HCT116 (cell line): ENCODE measurements around the gene VSTM2B. TPM values are rescaled to one million over a fixed set of nuclear protein-coding genes. Genes with fewer than 3 reads are reported as not detected.

ENCODE experiments used
- ATAC-seq: fragments of 200-7000 bp; cut with Tn5 transposase; 2 replicates; pipeline ENCODE4 v1.9.1; 2020; ENCODE audit warnings: mild to moderate bottlenecking, moderate library complexity
- BruUV-seq: library from RNA; stranded (reverse); fragments of 400-500 nt; replicated peaks from 2 replicates; lab custom pipeline; 2021; lab: Mats Ljungman, UMichigan
- CTCF ChIA-PET: fragments of 300-600 bp; sonication (Branson Sonifier 250); formaldehyde crosslinking; loops from one replicate; lab custom pipeline; 2021; ENCODE audit warnings: antibody characterized with exemption; lab: Charles Lee
- POLR2A ChIA-PET: fragments of 300-600, 350-600 bp; sonication (Branson Sonifier 250); formaldehyde crosslinking; loops from one replicate; lab custom pipeline; 2021; ENCODE audit warnings: antibody characterized with exemption; lab: Charles Lee
- RAD21 ChIA-PET, 2 experiments: fragments of 300-600 bp; sonication (Branson Sonifier 250); formaldehyde crosslinking; loops; one replicate each; lab custom pipeline; 2023; ENCODE audit warnings: low total read pairs in 2 of 2; ENCODE audit not compliant: uncharacterized antibody in 2 of 2, unreplicated experiment in 2 of 2, low non-redundant PET in 1 of 2; lab: Charles Lee
- DNase-seq: peaks from one replicate; pipeline ENCODE4 v3.0.0-alpha.2; 2010; ENCODE audit warnings: low read depth, low spot score
- H2AFZ ChIP-seq: fragments of 200-600 bp; shearing (Covaris generic), sonication (generic); 2 replicates; pipeline ENCODE4 v1.6.1; 2017; ENCODE audit warnings: low read depth, mixed run types, mixed read lengths, antibody characterized with exemption, low read length; ENCODE audit not compliant: poor library complexity, severe bottlenecking
- H3K27ac ChIP-seq: 2 replicates; pipeline ENCODE4 v1.5.1; 2012; ENCODE audit warnings: low read depth, low read length
- H3K27me3 ChIP-seq: fragments of 200-600 bp; sonication (generic); 2 replicates; pipeline ENCODE4 v1.6.1; 2016; ENCODE audit warnings: mixed run types, low read length, mixed read lengths; ENCODE audit not compliant: insufficient read depth
- H3K36me3 ChIP-seq, 2 experiments: fragments of 200-500 bp in 1 of 2; fragments of 200-600 bp in 1 of 2; sonication (Bioruptor generic) in 1 of 2; sonication (generic) in 1 of 2; 2 replicates each; pipeline versions ENCODE4 v1.5.1 to v1.6.1; 2014 to 2016; ENCODE audit warnings: low read length in 2 of 2, inconsistent platforms in 1 of 2, mixed read lengths in 1 of 2, mixed run types in 1 of 2; ENCODE audit not compliant: insufficient read depth in 2 of 2, control insufficient read depth in 1 of 2
- H3K4me1 ChIP-seq, 2 experiments: fragments of 200-600 bp in 1 of 2; sonication (generic) in 1 of 2; 2 replicates each; pipeline versions ENCODE4 v1.5.1 to v1.6.1; 2012 to 2017; ENCODE audit warnings: low read length in 2 of 2, inconsistent platforms in 1 of 2, mild to moderate bottlenecking in 1 of 2, mixed read lengths in 1 of 2, mixed run types in 1 of 2, moderate library complexity in 1 of 2; ENCODE audit not compliant: insufficient read depth in 2 of 2, control insufficient read depth in 1 of 2
- H3K4me2 ChIP-seq: fragments of 200-600 bp; sonication (generic); 2 replicates; pipeline ENCODE4 v1.6.1; 2017; ENCODE audit warnings: mixed run types, low read length, mixed read lengths
- H3K4me3 ChIP-seq, 2 experiments: fragments of 200-600 bp in 1 of 2; sonication (generic) in 1 of 2; replicated peaks in 1 of 2; 2 replicates each; pipeline ENCODE4 v1.5.1; 2011 to 2016; ENCODE audit warnings: low read length in 2 of 2, control low read depth in 1 of 2, low read depth in 1 of 2, mild to moderate bottlenecking in 1 of 2, mixed read lengths in 1 of 2, mixed run types in 1 of 2
- H3K79me2 ChIP-seq: fragments of 200-600 bp; sonication (generic); 2 replicates; pipeline ENCODE4 v1.6.1; 2017; ENCODE audit warnings: mild to moderate bottlenecking, mixed run types, low read length, moderate library complexity, mixed read lengths; ENCODE audit not compliant: insufficient read depth
- H3K9ac ChIP-seq: fragments of 200-600 bp; sonication (generic); 2 replicates; pipeline ENCODE4 v1.6.1; 2016; ENCODE audit warnings: low read length, mixed read lengths
- H3K9me2 ChIP-seq: fragments of 200-600 bp; sonication (generic), shearing (Covaris generic); 2 replicates; pipeline ENCODE4 v1.6.1; 2017; ENCODE audit warnings: mixed run types, mild to moderate bottlenecking, moderate library complexity; ENCODE audit not compliant: insufficient read depth
- H3K9me3 ChIP-seq, 2 experiments: fragments of 200-500 bp in 1 of 2; fragments of 200-600 bp in 1 of 2; sonication (Bioruptor generic) in 1 of 2; sonication (generic) in 1 of 2; 2 replicates each; pipeline ENCODE4 v1.6.1; 2014 to 2017; ENCODE audit warnings: low read length in 2 of 2, mixed read lengths in 2 of 2, inconsistent platforms in 1 of 2, low read depth in 1 of 2, mild to moderate bottlenecking in 1 of 2, mixed run types in 1 of 2, moderate library complexity in 1 of 2; ENCODE audit not compliant: control insufficient read depth in 1 of 2, insufficient read depth in 1 of 2
- H4K20me1 ChIP-seq: fragments of 200-600 bp; sonication (generic), shearing (Covaris generic); 2 replicates; pipeline ENCODE4 v1.6.1; 2017; ENCODE audit warnings: mixed run types, mild to moderate bottlenecking, moderate library complexity; ENCODE audit not compliant: insufficient read depth
- CEBPB ChIP-seq: IDR thresholded peaks from 2 replicates; pipeline ENCODE4 v1.6.1; 2012; ENCODE audit warnings: low read depth
- CTCF ChIP-seq, 3 experiments: fragments of 200-600 bp in 1 of 3; sonication (generic) in 1 of 3; IDR thresholded peaks in 2 of 3; conservative IDR thresholded peaks in 1 of 3; 2 replicates each; pipeline ENCODE4 v1.5.1; 2012 to 2017; ENCODE audit warnings: low read depth in 2 of 3, low read length in 2 of 3, antibody characterized with exemption in 1 of 3, borderline replicate concordance in 1 of 3, control low read depth in 1 of 3, mild to moderate bottlenecking in 1 of 3, mixed read lengths in 1 of 3, mixed run types in 1 of 3, moderate library complexity in 1 of 3; ENCODE audit not compliant: insufficient read depth in 1 of 3
- EGR1 ChIP-seq: IDR thresholded peaks from 2 replicates; pipeline ENCODE4 v1.6.1; 2012; ENCODE audit warnings: low read depth
- EZH2phosphoT487 ChIP-seq: fragments of 200-600 bp; IDR thresholded peaks from 2 replicates; pipeline ENCODE4 v1.6.1; 2018; ENCODE audit warnings: antibody characterized with exemption, borderline replicate concordance
- FOSL1 ChIP-seq: IDR thresholded peaks from 2 replicates; pipeline ENCODE4 v1.6.1; 2012; ENCODE audit warnings: low read depth
- JUND ChIP-seq: IDR thresholded peaks from 2 replicates; pipeline ENCODE4 v1.6.1; 2012
- POLR2A ChIP-seq: IDR thresholded peaks from 2 replicates; pipeline ENCODE4 v1.7.0; 2011; ENCODE audit warnings: borderline replicate concordance; ENCODE audit not compliant: insufficient read depth, insufficient read length; ENCODE audit errors: extremely low read depth
- POLR2AphosphoS5 ChIP-seq: IDR thresholded peaks from 2 replicates; pipeline ENCODE4 v1.6.1; 2011; ENCODE audit warnings: mild to moderate bottlenecking, low read depth, low read length, moderate library complexity
- REST ChIP-seq: IDR thresholded peaks from 2 replicates; pipeline ENCODE4 v1.6.1; 2012; ENCODE audit warnings: low read depth
- SRF ChIP-seq: IDR thresholded peaks from 2 replicates; pipeline ENCODE4 v1.6.1; 2012; ENCODE audit warnings: low read depth
- ZFX ChIP-seq: fragments of 450-650 bp; IDR thresholded peaks from 2 replicates; pipeline ENCODE4 v1.6.1; 2017
- intact Hi-C: fragments of 100-400 bp; cut with micrococcal nuclease; formaldehyde crosslinking; loops from 2 replicates; pipeline ENCODE4 v1.10.0; 2022
- total RNA-seq: library from RNA; stranded (reverse); gene quantifications from one replicate; pipeline ENCODE4 v1.2.1, GENCODE V29; 2021; ENCODE audit not compliant: unreplicated experiment

VSTM2B gene
- total RNA-seq, 1 experiment from 2014 or later, result not detected

- Histone ChIP-seq H4K20me1 (no peaks in the 10 kb centered on the region), H3K9me2 (no peaks in the 10 kb centered on the region), H3K4me3 (no peak overlapping the region)
- TF ChIP-seq FOSL1, result no peak
- TF ChIP-seq ZFX, result no peak
- TF ChIP-seq EGR1, result no peak
- TF ChIP-seq REST, result no peak
- no peak for TF ChIP-seq EZH2phosphoT487
- no peak for TF ChIP-seq POLR2A
- no peak for TF ChIP-seq SRF
- TF ChIP-seq POLR2AphosphoS5, result no peak
- no peak for TF ChIP-seq JUND
- TF ChIP-seq CTCF (IDR thresholded peaks at IDR 0.05 in 2 of 3, conservative IDR thresholded peaks at IDR 0.05 in 1 of 3; ENCODE audit: borderline replicate concordance in 1 of 3, insufficient read depth in 1 of 3, low read depth in 2 of 3, low read length in 2 of 3), result no peak
- TF ChIP-seq CEBPB, result no peak
- TF ChIP-seq, all 23 proteins: peak for 0
- Histone ChIP-seq H3K27me3 (peaks cover 4% of the 10 kb centered on the region; the same call in 1 of the 2 replicates), H3K4me2 (no peak overlapping the region), H3K9me3 (no peaks in the 10 kb centered on the region; a peak in 1 of 4 replicates), H3K79me2 (no peaks in the 10 kb centered on the region), H3K9ac (no peak overlapping the region), H3K27ac (no peak overlapping the region), H3K4me1 (no peaks in the 10 kb centered on the region), H3K36me3 (no peaks in the 10 kb centered on the region), H2AFZ (no peak overlapping the region)
- BruUV-seq, result no TSS peak
- ChIA-PET RAD21 (no interaction called here), CTCF (no interaction called here), POLR2A (no interaction called here)
- ATAC-seq, result no peak
- intact Hi-C loops, result no loop called here
- no peak for DNase-seq
Measured at GRCh38 chr19:29483641-29483920, 42.2 kb upstream of the VSTM2B start.
